HCT116 (cell line): ENCODE data around the gene LY86. TPM values are rescaled to one million over a fixed set of nuclear protein-coding genes. Genes with fewer than 3 reads are reported as not detected.
A peak's percentile ranks its signal among the peaks of the same experiment; 100 is the strongest.

Experiments used
- ATAC-seq: fragments of 200-7000 bp; cut with Tn5 transposase; 2 replicates; pipeline ENCODE4 v1.9.1; 2020; ENCODE audit warnings: mild to moderate bottlenecking, moderate library complexity
- BruUV-seq: library from RNA; stranded (reverse); fragments of 400-500 nt; replicated peaks from 2 replicates; lab custom pipeline; 2021; lab: Mats Ljungman, UMichigan
- CTCF ChIA-PET: fragments of 300-600 bp; sonication (Branson Sonifier 250); formaldehyde crosslinking; loops from one replicate; lab custom pipeline; 2021; ENCODE audit warnings: antibody characterized with exemption; lab: Charles Lee
- POLR2A ChIA-PET: fragments of 300-600, 350-600 bp; sonication (Branson Sonifier 250); formaldehyde crosslinking; loops from one replicate; lab custom pipeline; 2021; ENCODE audit warnings: antibody characterized with exemption; lab: Charles Lee
- RAD21 ChIA-PET, 2 experiments: fragments of 300-600 bp; sonication (Branson Sonifier 250); formaldehyde crosslinking; loops; one replicate each; lab custom pipeline; 2023; ENCODE audit warnings: low total read pairs in 2 of 2; ENCODE audit not compliant: uncharacterized antibody in 2 of 2, unreplicated experiment in 2 of 2, low non-redundant PET in 1 of 2; lab: Charles Lee
- DNase-seq: peaks from one replicate; pipeline ENCODE4 v3.0.0-alpha.2; 2010; ENCODE audit warnings: low read depth, low spot score
- H2AFZ ChIP-seq: fragments of 200-600 bp; shearing (Covaris generic), sonication (generic); 2 replicates; pipeline ENCODE4 v1.6.1; 2017; ENCODE audit warnings: low read depth, mixed run types, mixed read lengths, antibody characterized with exemption, low read length; ENCODE audit not compliant: poor library complexity, severe bottlenecking
- H3K27ac ChIP-seq: 2 replicates; pipeline ENCODE4 v1.5.1; 2012; ENCODE audit warnings: low read depth, low read length
- H3K27me3 ChIP-seq: fragments of 200-600 bp; sonication (generic); 2 replicates; pipeline ENCODE4 v1.6.1; 2016; ENCODE audit warnings: mixed run types, low read length, mixed read lengths; ENCODE audit not compliant: insufficient read depth
- H3K36me3 ChIP-seq, 2 experiments: fragments of 200-500 bp in 1 of 2; fragments of 200-600 bp in 1 of 2; sonication (Bioruptor generic) in 1 of 2; sonication (generic) in 1 of 2; 2 replicates each; pipeline versions ENCODE4 v1.5.1 to v1.6.1; 2014 to 2016; ENCODE audit warnings: low read length in 2 of 2, inconsistent platforms in 1 of 2, mixed read lengths in 1 of 2, mixed run types in 1 of 2; ENCODE audit not compliant: insufficient read depth in 2 of 2, control insufficient read depth in 1 of 2
- H3K4me1 ChIP-seq, 2 experiments: fragments of 200-600 bp in 1 of 2; sonication (generic) in 1 of 2; 2 replicates each; pipeline versions ENCODE4 v1.5.1 to v1.6.1; 2012 to 2017; ENCODE audit warnings: low read length in 2 of 2, inconsistent platforms in 1 of 2, mild to moderate bottlenecking in 1 of 2, mixed read lengths in 1 of 2, mixed run types in 1 of 2, moderate library complexity in 1 of 2; ENCODE audit not compliant: insufficient read depth in 2 of 2, control insufficient read depth in 1 of 2
- H3K4me2 ChIP-seq: fragments of 200-600 bp; sonication (generic); 2 replicates; pipeline ENCODE4 v1.6.1; 2017; ENCODE audit warnings: mixed run types, low read length, mixed read lengths
- H3K4me3 ChIP-seq, 2 experiments: fragments of 200-600 bp in 1 of 2; sonication (generic) in 1 of 2; replicated peaks in 1 of 2; 2 replicates each; pipeline ENCODE4 v1.5.1; 2011 to 2016; ENCODE audit warnings: low read length in 2 of 2, control low read depth in 1 of 2, low read depth in 1 of 2, mild to moderate bottlenecking in 1 of 2, mixed read lengths in 1 of 2, mixed run types in 1 of 2
- H3K79me2 ChIP-seq: fragments of 200-600 bp; sonication (generic); 2 replicates; pipeline ENCODE4 v1.6.1; 2017; ENCODE audit warnings: mild to moderate bottlenecking, mixed run types, low read length, moderate library complexity, mixed read lengths; ENCODE audit not compliant: insufficient read depth
- H3K9ac ChIP-seq: fragments of 200-600 bp; sonication (generic); 2 replicates; pipeline ENCODE4 v1.6.1; 2016; ENCODE audit warnings: low read length, mixed read lengths
- H3K9me2 ChIP-seq: fragments of 200-600 bp; sonication (generic), shearing (Covaris generic); 2 replicates; pipeline ENCODE4 v1.6.1; 2017; ENCODE audit warnings: mixed run types, mild to moderate bottlenecking, moderate library complexity; ENCODE audit not compliant: insufficient read depth
- H3K9me3 ChIP-seq, 2 experiments: fragments of 200-500 bp in 1 of 2; fragments of 200-600 bp in 1 of 2; sonication (Bioruptor generic) in 1 of 2; sonication (generic) in 1 of 2; 2 replicates each; pipeline ENCODE4 v1.6.1; 2014 to 2017; ENCODE audit warnings: low read length in 2 of 2, mixed read lengths in 2 of 2, inconsistent platforms in 1 of 2, low read depth in 1 of 2, mild to moderate bottlenecking in 1 of 2, mixed run types in 1 of 2, moderate library complexity in 1 of 2; ENCODE audit not compliant: control insufficient read depth in 1 of 2, insufficient read depth in 1 of 2
- H4K20me1 ChIP-seq: fragments of 200-600 bp; sonication (generic), shearing (Covaris generic); 2 replicates; pipeline ENCODE4 v1.6.1; 2017; ENCODE audit warnings: mixed run types, mild to moderate bottlenecking, moderate library complexity; ENCODE audit not compliant: insufficient read depth
- EGR1 ChIP-seq: IDR thresholded peaks from 2 replicates; pipeline ENCODE4 v1.6.1; 2012; ENCODE audit warnings: low read depth
- SP1 ChIP-seq: IDR thresholded peaks from 2 replicates; pipeline ENCODE4 v1.6.1; 2012; ENCODE audit warnings: low read depth
- intact Hi-C: fragments of 100-400 bp; cut with micrococcal nuclease; formaldehyde crosslinking; loops from 2 replicates; pipeline ENCODE4 v1.10.0; 2022
- total RNA-seq: library from RNA; stranded (reverse); gene quantifications from one replicate; pipeline ENCODE4 v1.2.1, GENCODE V29; 2021; ENCODE audit not compliant: unreplicated experiment
- TF ChIP-seq, protein P1 (sequence below), 3 experiments: fragments of 200-600 bp in 1 of 3; sonication (generic) in 1 of 3; IDR thresholded peaks in 2 of 3; conservative IDR thresholded peaks in 1 of 3; 2 replicates each; pipeline ENCODE4 v1.5.1; 2012 to 2017; ENCODE audit warnings: low read depth in 2 of 3, low read length in 2 of 3, antibody characterized with exemption in 1 of 3, borderline replicate concordance in 1 of 3, control low read depth in 1 of 3, mild to moderate bottlenecking in 1 of 3, mixed read lengths in 1 of 3, mixed run types in 1 of 3, moderate library complexity in 1 of 3; ENCODE audit not compliant: insufficient read depth in 1 of 3
- TF ChIP-seq, protein P2 (sequence below): IDR thresholded peaks from 2 replicates; pipeline ENCODE4 v1.6.1; 2012; ENCODE audit warnings: low read depth

The LY86 gene
- total RNA-seq, 1 experiment from 2014 or later = not detected

DNA sequence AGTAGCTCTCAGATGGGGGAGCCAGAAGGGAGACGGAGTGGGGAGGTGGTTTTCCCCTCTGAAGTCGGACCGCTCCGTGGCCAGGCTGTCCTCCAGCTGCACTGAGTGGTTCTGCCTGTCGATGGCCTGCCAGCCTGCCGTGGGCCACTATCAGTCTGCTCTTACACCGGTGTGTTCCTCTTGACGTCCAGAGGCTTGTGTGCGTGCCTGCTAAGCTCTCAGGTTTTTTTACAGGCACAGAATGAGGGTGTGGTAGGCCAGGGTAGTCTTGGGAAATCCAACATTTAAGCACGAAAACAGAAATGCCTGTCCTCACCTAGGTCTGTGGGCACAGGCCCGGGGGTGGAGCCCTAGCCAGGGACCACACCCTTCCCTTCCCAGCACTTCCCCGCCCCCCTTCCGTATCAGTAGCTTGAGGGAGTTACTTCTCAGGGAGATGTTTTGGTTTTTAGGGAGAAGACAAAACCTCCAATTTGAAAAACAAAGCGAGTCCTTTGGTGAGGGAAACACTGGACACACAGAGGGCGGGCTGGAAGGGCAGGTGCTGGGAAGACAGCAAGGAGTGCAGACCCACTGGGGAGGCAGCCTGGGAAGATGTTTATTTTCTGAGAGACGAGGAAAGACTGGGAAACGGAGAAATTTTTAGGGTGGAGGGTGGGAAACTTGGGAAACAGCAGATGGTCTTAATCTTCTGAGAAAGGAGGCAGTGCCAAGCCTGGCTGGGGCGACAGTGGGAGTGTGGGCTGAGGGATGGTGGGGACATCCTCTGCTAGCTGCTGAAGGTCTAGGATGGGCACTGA is 106.5 kb downstream of the LY86 start:
- Histone ChIP-seq H3K9me3 (no peaks in the 10 kb centered on the region), H4K20me1 (no peaks in the 10 kb centered on the region), H3K4me2 (peak overlapping the region; percentile 43), H3K27me3 (no peaks in the 10 kb centered on the region), H3K36me3 (no peaks in the 10 kb centered on the region), H3K9ac (no peak overlapping the region), H3K4me3 (no peak overlapping the region), H2AFZ (no peak overlapping the region), H3K9me2 (no peaks in the 10 kb centered on the region), H3K27ac (peak overlapping the region; percentile 13; the same call in 1 of the 2 replicates), H3K79me2 (no peaks in the 10 kb centered on the region), H3K4me1 (peaks cover 22 to 39% of the 10 kb centered on the region in 2 experiments)
- ATAC-seq (peak; percentile 17; the same call in 1 of the 2 replicates), DNase-seq (no peak)
- CTCF ChIA-PET = interaction anchor here (0.6 to 0.9 kb wide), 2 partner anchors 18 to 1445 kb away, joined by 3 to 6 read pairs; no protein-coding TSS in a partner anchor
- RAD21 ChIA-PET = no interaction called here
- TF ChIP-seq, protein P1, sequence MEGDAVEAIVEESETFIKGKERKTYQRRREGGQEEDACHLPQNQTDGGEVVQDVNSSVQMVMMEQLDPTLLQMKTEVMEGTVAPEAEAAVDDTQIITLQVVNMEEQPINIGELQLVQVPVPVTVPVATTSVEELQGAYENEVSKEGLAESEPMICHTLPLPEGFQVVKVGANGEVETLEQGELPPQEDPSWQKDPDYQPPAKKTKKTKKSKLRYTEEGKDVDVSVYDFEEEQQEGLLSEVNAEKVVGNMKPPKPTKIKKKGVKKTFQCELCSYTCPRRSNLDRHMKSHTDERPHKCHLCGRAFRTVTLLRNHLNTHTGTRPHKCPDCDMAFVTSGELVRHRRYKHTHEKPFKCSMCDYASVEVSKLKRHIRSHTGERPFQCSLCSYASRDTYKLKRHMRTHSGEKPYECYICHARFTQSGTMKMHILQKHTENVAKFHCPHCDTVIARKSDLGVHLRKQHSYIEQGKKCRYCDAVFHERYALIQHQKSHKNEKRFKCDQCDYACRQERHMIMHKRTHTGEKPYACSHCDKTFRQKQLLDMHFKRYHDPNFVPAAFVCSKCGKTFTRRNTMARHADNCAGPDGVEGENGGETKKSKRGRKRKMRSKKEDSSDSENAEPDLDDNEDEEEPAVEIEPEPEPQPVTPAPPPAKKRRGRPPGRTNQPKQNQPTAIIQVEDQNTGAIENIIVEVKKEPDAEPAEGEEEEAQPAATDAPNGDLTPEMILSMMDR (IDR thresholded peaks at IDR 0.05 in 2 of 3, conservative IDR thresholded peaks at IDR 0.05 in 1 of 3; ENCODE audit: borderline replicate concordance in 1 of 3, insufficient read depth in 1 of 3, low read depth in 2 of 3, low read length in 2 of 3) = no peak
- TF ChIP-seq SP1 (no peak), EGR1 (no peak)
- TF ChIP-seq, protein P2, sequence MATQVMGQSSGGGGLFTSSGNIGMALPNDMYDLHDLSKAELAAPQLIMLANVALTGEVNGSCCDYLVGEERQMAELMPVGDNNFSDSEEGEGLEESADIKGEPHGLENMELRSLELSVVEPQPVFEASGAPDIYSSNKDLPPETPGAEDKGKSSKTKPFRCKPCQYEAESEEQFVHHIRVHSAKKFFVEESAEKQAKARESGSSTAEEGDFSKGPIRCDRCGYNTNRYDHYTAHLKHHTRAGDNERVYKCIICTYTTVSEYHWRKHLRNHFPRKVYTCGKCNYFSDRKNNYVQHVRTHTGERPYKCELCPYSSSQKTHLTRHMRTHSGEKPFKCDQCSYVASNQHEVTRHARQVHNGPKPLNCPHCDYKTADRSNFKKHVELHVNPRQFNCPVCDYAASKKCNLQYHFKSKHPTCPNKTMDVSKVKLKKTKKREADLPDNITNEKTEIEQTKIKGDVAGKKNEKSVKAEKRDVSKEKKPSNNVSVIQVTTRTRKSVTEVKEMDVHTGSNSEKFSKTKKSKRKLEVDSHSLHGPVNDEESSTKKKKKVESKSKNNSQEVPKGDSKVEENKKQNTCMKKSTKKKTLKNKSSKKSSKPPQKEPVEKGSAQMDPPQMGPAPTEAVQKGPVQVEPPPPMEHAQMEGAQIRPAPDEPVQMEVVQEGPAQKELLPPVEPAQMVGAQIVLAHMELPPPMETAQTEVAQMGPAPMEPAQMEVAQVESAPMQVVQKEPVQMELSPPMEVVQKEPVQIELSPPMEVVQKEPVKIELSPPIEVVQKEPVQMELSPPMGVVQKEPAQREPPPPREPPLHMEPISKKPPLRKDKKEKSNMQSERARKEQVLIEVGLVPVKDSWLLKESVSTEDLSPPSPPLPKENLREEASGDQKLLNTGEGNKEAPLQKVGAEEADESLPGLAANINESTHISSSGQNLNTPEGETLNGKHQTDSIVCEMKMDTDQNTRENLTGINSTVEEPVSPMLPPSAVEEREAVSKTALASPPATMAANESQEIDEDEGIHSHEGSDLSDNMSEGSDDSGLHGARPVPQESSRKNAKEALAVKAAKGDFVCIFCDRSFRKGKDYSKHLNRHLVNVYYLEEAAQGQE = no peak
- BruUV-seq = no TSS peak
- POLR2A ChIA-PET = interaction anchor here (1.2 kb wide), 1 partner anchor 8 kb away, joined by 3 read pairs; no protein-coding TSS in a partner anchor
- intact Hi-C loops = no loop called here
